ENCODE data around the gene WDR82.

GRCh38 chr3:52256622-52257021 is 21.8 kb downstream of the WDR82 start:
- no peak for TF ChIP-seq POLR2AphosphoS5 (IDR thresholded peaks at IDR 0.05)
- TF ChIP-seq, protein P1, sequence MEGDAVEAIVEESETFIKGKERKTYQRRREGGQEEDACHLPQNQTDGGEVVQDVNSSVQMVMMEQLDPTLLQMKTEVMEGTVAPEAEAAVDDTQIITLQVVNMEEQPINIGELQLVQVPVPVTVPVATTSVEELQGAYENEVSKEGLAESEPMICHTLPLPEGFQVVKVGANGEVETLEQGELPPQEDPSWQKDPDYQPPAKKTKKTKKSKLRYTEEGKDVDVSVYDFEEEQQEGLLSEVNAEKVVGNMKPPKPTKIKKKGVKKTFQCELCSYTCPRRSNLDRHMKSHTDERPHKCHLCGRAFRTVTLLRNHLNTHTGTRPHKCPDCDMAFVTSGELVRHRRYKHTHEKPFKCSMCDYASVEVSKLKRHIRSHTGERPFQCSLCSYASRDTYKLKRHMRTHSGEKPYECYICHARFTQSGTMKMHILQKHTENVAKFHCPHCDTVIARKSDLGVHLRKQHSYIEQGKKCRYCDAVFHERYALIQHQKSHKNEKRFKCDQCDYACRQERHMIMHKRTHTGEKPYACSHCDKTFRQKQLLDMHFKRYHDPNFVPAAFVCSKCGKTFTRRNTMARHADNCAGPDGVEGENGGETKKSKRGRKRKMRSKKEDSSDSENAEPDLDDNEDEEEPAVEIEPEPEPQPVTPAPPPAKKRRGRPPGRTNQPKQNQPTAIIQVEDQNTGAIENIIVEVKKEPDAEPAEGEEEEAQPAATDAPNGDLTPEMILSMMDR (IDR thresholded peaks at IDR 0.05) = no peak
